ENCODE data around the gene FOXD4L5. TPM values are rescaled to one million over a fixed set of nuclear protein-coding genes. Genes with fewer than 3 reads are reported as not detected.
"Not testable (repeated sequence)": the region's sequence is repeated elsewhere in the genome, so short reads cannot be mapped to it uniquely, and the experiment has no call there.

The FOXD4L5 gene
- under 1 TPM; 0.14 to 0.65 (median 0.20) TPM for polyA plus RNA-seq (ENCODE audit: insufficient read length in 4 of 4)

DNA sequence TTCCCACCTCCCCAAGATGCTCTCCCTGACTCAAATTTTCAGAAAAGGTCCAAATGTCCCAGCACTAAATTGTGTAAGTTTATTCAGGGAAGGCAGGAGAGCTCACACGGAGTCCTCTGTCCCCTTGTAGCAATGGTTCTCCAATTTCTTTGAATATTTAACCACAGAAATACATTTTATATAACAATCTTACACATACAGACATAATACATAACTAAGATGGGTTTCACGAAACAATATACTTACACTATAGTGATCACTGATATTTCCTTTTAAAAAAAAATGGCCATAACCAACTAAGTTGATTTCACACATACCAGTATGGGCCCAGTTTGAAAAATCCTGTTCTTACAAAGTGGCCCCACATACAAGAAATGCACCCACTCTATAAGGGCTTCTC lies at the start of gene FOXD4L5:
Gene FOXD4L5 (minus strand): TSS at position 101 of the 400 bp plus-strand sequence. CDS start 832 bp downstream, outside the sequence.
- DNase-seq (ENCODE audit: low read depth in 4 of 4, low spot score in 2 of 4) = not testable (repeated sequence)

DNA sequence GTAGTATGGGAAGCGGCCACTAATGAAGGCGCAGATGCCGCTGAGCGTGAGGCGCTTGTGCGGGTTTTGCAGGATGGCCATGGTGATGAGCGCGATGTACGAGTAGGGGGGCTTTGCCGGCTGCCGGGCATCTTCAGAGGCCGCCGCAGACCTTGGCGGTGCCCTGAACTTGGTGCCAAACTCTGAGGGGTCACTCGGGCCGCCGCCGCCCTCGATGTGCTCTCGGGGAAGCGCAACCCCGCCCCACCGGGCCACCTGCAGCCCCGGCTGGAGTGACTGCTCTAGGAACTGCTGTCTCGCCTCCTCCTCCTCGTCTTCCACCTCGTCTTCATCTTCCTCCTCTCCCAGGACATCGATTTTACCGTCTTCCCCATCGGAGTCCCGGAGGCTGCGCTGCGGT lies 1.1 kb downstream of the FOXD4L5 start:
- DNase-seq (ENCODE audit: low read depth in 4 of 4, low spot score in 2 of 4) = not testable (repeated sequence)

DNA sequence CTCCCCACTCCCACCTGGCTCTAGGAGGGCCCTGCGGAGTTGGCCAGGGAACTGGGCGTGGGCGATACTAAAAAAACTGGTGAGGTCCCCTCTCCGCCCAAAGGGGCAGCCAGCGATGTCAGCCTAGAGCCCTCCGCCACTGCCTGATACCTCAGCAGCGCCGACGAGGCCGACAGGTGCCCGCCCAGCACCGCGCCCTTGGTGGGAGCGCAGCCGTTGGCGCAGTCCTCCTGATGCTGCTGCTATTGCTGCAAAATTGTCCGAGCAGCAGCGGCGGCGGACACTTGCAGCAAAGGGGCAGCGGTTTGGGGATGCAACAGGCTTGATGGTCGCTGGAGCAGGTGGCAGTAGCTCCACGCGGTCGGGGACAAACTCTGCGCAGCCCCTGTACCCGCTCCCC lies 2.0 kb downstream of the FOXD4L5 start:
- not testable (repeated sequence) for DNase-seq (ENCODE audit: low read depth in 4 of 4, low spot score in 2 of 4)
